Caco-2 (cell line): ENCODE measurements around the gene MMP3. TPM values are rescaled to one million over a fixed set of nuclear protein-coding genes. Genes with fewer than 3 reads are reported as not detected.

Source experiments
- BruUV-seq: library from RNA; stranded (reverse); fragments of 400-500 nt; replicated peaks from 2 replicates; lab custom pipeline; 2021; lab: Mats Ljungman, UMichigan
- CTCF ChIA-PET: fragments of 300-600 bp; sonication (Branson Sonifier 250); formaldehyde crosslinking; loops from one replicate; lab custom pipeline; 2022; ENCODE audit warnings: antibody characterized with exemption; lab: Charles Lee
- POLR2A ChIA-PET: fragments of 300-600 bp; sonication (Branson Sonifier 250); formaldehyde crosslinking; loops from one replicate; lab custom pipeline; 2022; ENCODE audit warnings: antibody characterized with exemption; lab: Charles Lee
- DNase-seq, 2 experiments: peaks; one replicate each; pipeline versions ENCODE4 v3.0.0 to v3.0.0-alpha.2; 2020 to 2022
- H3K27me3 ChIP-seq: replicated peaks from 2 replicates; pipeline ENCODE4 v1.6.0; 2011; ENCODE audit warnings: low read length; ENCODE audit not compliant: control insufficient read depth, insufficient read depth
- H3K36me3 ChIP-seq: 2 replicates; pipeline ENCODE4 v1.5.1; 2011; ENCODE audit warnings: low read length; ENCODE audit not compliant: control insufficient read depth, insufficient read depth
- H3K4me1 ChIP-seq: fragments of 250-450 bp; sonication (Bioruptor Pico); 2 replicates; pipeline ENCODE4 v1.5.1; 2020; ENCODE audit warnings: mild to moderate bottlenecking
- H3K4me3 ChIP-seq: 2 replicates; pipeline ENCODE4 v1.5.1; 2011; ENCODE audit warnings: low read depth, mild to moderate bottlenecking, control low read depth, low read length
- H3K9me3 ChIP-seq: fragments of 250-450 bp; sonication (Bioruptor Pico); 2 replicates; pipeline ENCODE4 v1.5.1; 2020; ENCODE audit warnings: mild to moderate bottlenecking, moderate library complexity
- H3K27ac Mint-ChIP-seq: one replicate; pipeline ENCODE4 v1.8.0; 2022; ENCODE audit warnings: mixed read lengths; ENCODE audit not compliant: unreplicated experiment
- H3K27me3 Mint-ChIP-seq: one replicate; pipeline ENCODE4 v1.8.0; 2022; ENCODE audit warnings: mixed read lengths; ENCODE audit not compliant: insufficient read depth, unreplicated experiment
- H3K36me3 Mint-ChIP-seq: one replicate; pipeline ENCODE4 v1.8.0; 2022; ENCODE audit warnings: mild to moderate bottlenecking, mixed read lengths; ENCODE audit not compliant: insufficient read depth, unreplicated experiment
- H3K4me1 Mint-ChIP-seq: one replicate; pipeline ENCODE4 v1.8.0; 2022; ENCODE audit warnings: low read depth, mixed read lengths; ENCODE audit not compliant: unreplicated experiment
- H3K4me3 Mint-ChIP-seq: one replicate; pipeline ENCODE4 v1.8.0; 2022; ENCODE audit warnings: mild to moderate bottlenecking, moderate library complexity, mixed read lengths; ENCODE audit not compliant: unreplicated experiment
- H3K9me3 Mint-ChIP-seq: one replicate; pipeline ENCODE4 v1.8.0; 2022; ENCODE audit warnings: mixed read lengths; ENCODE audit not compliant: unreplicated experiment
- CTCF ChIP-seq, 2 experiments: fragments of 200-600 bp in 1 of 2; IDR thresholded peaks; 1 replicate in 1 of 2; 2 replicates in 1 of 2; pipeline versions ENCODE4 v1.5.1 to v1.8.0; 2011 to 2022; ENCODE audit warnings: antibody characterized with exemption in 1 of 2, control low read depth in 1 of 2, inconsistent platforms in 1 of 2, low read depth in 1 of 2, low read length in 1 of 2, mild to moderate bottlenecking in 1 of 2, moderate library complexity in 1 of 2; ENCODE audit not compliant: insufficient read depth in 1 of 2, severe bottlenecking in 1 of 2, unreplicated experiment in 1 of 2
- intact Hi-C: fragments of 100-400 bp; cut with micrococcal nuclease; formaldehyde crosslinking; loops from one replicate; pipeline ENCODE4 v1.10.0; 2022; ENCODE audit not compliant: unreplicated experiment
- total RNA-seq: library from RNA; stranded (reverse); gene quantifications from 2 replicates; pipeline ENCODE4 v1.2.3, GENCODE V29; 2022

The MMP3 gene
- total RNA-seq, 1 experiment from 2014 or later, result not detected

- no peak for DNase-seq
- ChIA-PET CTCF (no interaction called here), POLR2A (no interaction called here)
- H3K9me3 Mint-ChIP-seq, result no peaks in the 10 kb centered on the region
- no peaks in the 10 kb centered on the region for H3K36me3 Mint-ChIP-seq
- TF ChIP-seq CTCF (IDR thresholded peaks at IDR 0.05; ENCODE audit: insufficient read depth in 1 of 2, low read depth in 1 of 2, low read length in 1 of 2, severe bottlenecking in 1 of 2, unreplicated experiment in 1 of 2), result no peak
- no peak overlapping the region for H3K4me3 ChIP-seq
- no TSS peak for BruUV-seq
- no peaks in the 10 kb centered on the region for H3K9me3 ChIP-seq
- H3K27me3 Mint-ChIP-seq, result no peaks in the 10 kb centered on the region
- H3K4me1 Mint-ChIP-seq, result no peaks in the 10 kb centered on the region
- H3K27ac Mint-ChIP-seq, result no peak overlapping the region
- no peaks in the 10 kb centered on the region for H3K27me3 ChIP-seq
- no peaks in the 10 kb centered on the region for H3K4me1 ChIP-seq
- H3K36me3 ChIP-seq, result no peaks in the 10 kb centered on the region
- intact Hi-C loops, result no loop called here
- no peak overlapping the region for H3K4me3 Mint-ChIP-seq
Observed at GRCh38 chr11:102883141-102883540, 39.7 kb upstream of the MMP3 start.

DNA sequence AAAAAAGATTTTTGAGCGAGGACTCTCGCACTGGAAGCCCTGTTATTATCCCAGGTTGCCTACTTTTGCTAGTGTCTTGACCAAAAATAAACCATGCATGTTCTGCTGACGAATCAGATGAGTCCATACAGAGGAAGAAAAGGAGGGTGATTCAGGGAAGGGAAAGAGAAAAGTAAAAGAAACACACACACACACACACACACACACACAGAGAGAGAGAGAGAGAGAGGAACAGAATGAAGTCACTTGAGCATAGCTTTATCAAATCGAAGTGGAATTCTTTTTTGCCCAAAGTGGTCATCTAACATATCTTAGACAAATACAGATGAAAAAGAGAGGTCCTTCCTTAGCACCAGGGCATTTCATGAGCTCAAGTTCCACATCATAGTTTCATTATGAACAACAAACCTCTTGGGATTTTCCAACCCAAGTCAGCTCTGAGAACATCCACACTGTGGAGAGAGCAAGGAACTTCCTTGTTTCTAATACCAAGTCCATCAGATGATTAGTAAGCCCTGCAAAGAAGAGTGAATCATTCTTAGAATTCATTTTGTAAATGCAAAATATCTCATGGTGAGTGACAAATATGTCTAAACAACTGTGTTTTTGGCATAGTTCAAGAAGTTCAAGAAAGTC is 39.1 kb upstream of the MMP3 start:
- BruUV-seq, result no TSS peak
- Mint-ChIP-seq H3K27me3 (no peaks in the 10 kb centered on the region), H3K9me3 (no peaks in the 10 kb centered on the region), H3K36me3 (no peaks in the 10 kb centered on the region), H3K27ac (no peak overlapping the region), H3K4me1 (no peaks in the 10 kb centered on the region), H3K4me3 (no peak overlapping the region)
- POLR2A ChIA-PET, result no interaction called here
- Histone ChIP-seq H3K9me3 (no peaks in the 10 kb centered on the region), H3K36me3 (no peaks in the 10 kb centered on the region), H3K27me3 (no peaks in the 10 kb centered on the region), H3K4me1 (no peaks in the 10 kb centered on the region), H3K4me3 (no peak overlapping the region)
- DNase-seq, result no peak
- CTCF ChIA-PET, result no interaction called here
- intact Hi-C loops, result no loop called here
- TF ChIP-seq CTCF (IDR thresholded peaks at IDR 0.05; ENCODE audit: insufficient read depth in 1 of 2, low read depth in 1 of 2, low read length in 1 of 2, severe bottlenecking in 1 of 2, unreplicated experiment in 1 of 2), result no peak

DNA sequence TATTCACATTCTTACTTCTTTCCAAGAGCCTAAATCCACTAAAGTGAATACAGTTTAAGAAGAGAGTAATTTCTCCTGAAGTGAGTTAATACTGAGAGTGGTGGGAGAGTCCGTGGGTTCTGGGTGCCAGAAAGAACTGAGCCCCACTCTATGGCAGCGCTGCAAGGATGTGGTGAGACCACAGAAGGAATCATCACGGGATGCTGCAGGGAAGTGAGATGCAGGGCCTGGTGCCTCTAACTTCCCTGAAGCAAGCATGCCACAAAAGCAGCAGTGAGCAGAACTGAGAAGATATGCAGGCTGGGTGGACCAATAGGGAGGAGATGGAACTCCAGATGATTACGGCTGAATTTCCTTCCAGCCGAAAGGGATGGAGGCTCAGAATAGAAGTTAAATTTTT is 36.4 kb upstream of the MMP3 start:
- BruUV-seq, result no TSS peak
- no peak overlapping the region for H3K27ac Mint-ChIP-seq
- no peaks in the 10 kb centered on the region for H3K9me3 Mint-ChIP-seq
- intact Hi-C loops, result no loop called here
- no peak for TF ChIP-seq CTCF (IDR thresholded peaks at IDR 0.05; ENCODE audit: insufficient read depth in 1 of 2, low read depth in 1 of 2, low read length in 1 of 2, severe bottlenecking in 1 of 2, unreplicated experiment in 1 of 2)
- H3K9me3 ChIP-seq, result no peaks in the 10 kb centered on the region
- H3K4me3 ChIP-seq, result no peak overlapping the region
- H3K4me3 Mint-ChIP-seq, result no peak overlapping the region
- no peaks in the 10 kb centered on the region for H3K4me1 Mint-ChIP-seq
- no peaks in the 10 kb centered on the region for H3K27me3 Mint-ChIP-seq
- H3K36me3 Mint-ChIP-seq, result no peaks in the 10 kb centered on the region
- ChIA-PET POLR2A (no interaction called here), CTCF (no interaction called here)
- no peaks in the 10 kb centered on the region for H3K36me3 ChIP-seq
- DNase-seq, result no peak
- no peaks in the 10 kb centered on the region for H3K4me1 ChIP-seq
- no peaks in the 10 kb centered on the region for H3K27me3 ChIP-seq
